Stimulated activated CD8-positive, alpha-beta memory T cell treated with anti-CD3 and anti-CD28 coated beads, Interleukin-4, amount 100 ng/mL, for 1 hour (primary cell): ENCODE data around the gene OR6K2.
"Not testable (repeated sequence)": the region's sequence is repeated elsewhere in the genome, so short reads cannot be mapped to it uniquely, and the experiment has no call there.

Source experiments
- DNase-seq, 2 donors: peaks; one replicate each; pipeline ENCODE4 v3.0.0-alpha.2; 2020; ENCODE audit warnings: low read depth in 2 of 2, low spot score in 1 of 2

Gene OR6K2, protein sequence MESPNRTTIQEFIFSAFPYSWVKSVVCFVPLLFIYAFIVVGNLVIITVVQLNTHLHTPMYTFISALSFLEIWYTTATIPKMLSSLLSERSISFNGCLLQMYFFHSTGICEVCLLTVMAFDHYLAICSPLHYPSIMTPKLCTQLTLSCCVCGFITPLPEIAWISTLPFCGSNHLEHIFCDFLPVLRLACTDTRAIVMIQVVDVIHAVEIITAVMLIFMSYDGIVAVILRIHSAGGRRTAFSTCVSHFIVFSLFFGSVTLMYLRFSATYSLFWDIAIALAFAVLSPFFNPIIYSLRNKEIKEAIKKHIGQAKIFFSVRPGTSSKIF

DNA sequence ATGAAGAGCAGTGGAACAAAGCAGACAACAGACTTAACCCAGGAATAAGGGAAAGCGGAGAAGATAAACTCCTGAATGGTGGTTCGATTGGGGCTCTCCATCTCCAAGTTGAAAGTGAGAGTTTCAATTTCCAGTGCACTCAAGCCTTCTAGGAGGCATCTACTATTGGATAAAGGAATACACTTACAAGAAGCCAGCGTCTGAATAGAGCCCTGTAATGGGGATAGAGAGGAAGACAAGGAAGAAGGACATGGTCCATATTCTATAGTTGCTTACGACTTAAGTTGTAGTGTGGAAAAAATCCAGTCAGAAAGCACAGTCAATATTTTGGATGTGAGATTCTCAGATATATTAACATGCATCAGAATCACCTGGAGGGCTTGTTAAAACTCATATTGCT lies at the start of gene OR6K2:
Gene OR6K2, minus strand, starts transcription at position 101 of the 400 bp plus-strand sequence. Its CDS starts 0 bp downstream, at position 101.
- no peak for DNase-seq

DNA sequence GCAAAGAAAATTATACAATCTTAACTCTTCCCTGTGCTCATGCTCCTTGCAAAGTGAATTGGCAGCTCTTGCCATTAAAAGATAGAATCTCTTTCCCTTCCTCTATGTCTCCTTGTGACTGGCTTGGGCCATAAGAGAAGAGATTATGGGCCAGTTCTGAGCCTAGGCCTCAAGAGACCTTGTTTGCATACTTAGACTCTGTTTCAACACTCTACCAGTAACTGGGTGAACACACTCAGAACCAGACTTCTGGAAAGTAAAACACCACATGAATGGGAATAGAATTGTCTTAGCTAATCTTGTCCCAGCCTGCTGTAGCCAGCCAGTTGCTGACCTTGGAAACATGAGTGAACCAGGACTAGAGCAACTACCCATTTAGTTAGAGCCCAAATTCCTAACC lies 35.4 kb upstream of the OR6K2 start:
- no peak for DNase-seq

DNA sequence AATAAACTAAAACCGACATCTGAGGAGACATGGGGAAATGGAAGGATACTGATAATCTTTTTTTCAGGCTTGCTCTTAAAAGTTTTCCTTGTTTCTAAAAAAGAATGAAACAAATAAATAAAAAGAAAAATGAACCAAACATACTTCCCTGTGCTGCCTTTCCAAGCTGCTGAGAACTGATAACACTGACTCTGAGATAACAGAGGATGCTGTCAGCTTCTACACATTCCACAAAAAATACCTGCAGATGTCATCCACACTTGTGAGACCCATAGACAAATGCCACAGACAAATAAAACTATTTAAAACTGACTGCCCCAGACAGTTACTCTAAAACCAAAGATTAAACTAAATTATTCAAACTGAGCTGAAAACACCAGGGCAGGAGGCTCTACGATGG lies 32.1 kb upstream of the OR6K2 start:
- no peak for DNase-seq

DNA sequence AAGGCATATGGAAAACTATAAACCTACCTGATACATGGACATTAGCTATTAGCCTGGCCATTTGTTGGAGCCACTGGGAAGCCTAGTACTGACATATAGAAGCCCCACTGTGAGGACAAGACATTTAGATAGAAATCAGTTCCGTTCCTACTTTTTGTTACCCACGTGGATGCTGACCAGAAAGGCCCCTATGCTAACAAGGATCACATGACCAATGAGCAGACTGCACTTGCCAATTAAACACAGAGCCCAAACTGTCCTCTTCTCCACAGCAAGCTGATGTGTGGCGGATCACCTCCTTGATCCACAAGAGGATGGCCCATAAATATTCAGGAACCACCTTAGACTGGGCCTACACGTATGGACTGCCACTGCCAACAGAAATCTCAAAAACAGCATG lies 31.3 kb upstream of the OR6K2 start:
- no peak for DNase-seq

DNA sequence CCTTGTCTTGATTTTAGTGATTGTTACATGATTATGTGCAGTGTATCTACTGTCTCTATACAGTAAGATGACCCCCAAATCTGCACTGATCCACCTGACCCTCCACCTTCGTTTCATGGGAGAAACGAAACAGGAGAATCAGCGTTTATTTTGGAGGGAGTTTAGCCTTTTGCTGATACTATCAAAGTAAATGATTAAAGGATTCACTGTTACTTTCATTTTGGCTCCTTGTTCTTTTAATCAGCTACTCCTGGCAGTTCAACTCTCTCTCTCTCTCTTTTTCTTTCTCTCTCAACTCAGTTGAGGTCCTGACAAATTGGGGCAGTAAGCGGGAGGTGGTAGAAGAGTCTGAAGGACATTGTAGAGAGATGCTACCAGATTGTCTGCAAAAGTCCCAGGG lies 30.0 kb upstream of the OR6K2 start:
- no peak for DNase-seq

DNA sequence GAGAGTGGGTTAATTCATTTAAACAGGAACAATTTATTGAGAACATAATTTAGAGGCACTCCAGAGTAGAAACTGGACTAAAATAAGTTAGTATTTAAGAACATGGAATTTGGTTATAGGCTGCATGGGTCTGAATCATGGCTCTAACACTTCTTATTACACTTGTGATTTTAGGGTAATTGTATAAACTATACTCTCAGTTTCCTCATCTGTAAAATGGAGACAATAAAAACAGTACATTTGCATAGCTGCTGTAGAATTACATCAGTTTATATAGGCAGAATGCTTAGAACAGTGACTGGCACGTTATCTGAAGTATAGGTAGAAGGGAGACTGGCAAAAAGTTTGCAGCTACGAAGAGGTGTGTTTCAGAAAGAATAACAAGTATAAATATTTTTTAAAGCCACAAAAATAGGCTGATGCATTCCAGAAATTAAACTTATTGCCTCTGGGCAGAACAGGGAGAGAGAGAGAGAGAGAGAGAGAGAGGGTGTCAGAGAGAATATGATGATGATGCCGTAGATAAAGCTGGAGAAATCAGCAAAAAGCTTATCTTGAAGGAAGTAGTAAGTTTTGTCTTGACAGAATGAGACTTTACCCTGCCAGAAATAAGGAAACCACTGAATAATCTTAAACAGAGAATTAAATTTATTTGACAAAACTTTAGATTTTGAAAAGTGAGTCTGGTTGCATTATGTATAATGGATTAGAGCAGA lies 28.2 kb upstream of the OR6K2 start:
- DNase-seq = no peak

DNA sequence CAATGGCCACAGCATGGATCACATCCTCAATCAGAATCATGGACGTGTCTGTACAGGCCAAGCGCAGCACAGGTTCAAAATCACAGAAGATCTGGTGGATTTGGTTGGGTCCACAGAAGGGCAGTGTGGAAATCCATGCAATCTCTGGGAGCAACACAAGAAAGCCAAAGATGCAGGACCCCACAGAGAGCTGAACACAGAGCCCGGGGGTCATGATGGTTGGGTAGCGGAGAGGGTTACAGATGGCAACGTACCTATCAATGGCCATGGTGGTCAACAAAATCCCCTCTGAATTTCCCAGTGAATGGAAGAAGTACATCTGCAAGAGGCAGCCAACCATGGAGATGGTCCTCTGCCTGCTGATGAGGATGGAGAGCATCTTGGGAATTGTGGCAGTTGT lies 24.0 kb upstream of the OR6K2 start:
- no peak for DNase-seq

DNA sequence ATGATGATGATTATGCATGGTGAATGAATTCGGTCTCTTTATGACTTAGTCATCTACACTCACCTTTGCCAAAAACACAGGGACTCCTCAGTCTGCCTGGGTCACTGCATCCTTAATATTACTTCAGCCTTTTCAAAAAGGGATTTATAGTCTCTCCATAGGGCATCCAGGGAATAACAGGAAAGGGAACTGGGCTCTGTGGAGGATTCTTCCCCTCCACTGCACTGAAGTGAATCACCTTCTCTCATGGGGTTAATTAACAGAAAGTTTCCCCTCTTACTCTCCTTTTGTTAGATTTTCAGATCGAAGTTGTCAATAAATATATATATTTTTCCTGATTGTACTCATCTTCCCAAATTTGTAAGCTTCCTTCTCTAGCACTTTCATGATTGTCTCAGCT lies 20.2 kb upstream of the OR6K2 start, which contains the start of gene OR6K3:
Gene OR6K3, minus strand, starts transcription at position 101 of the 400 bp plus-strand sequence. CDS start 2,605 bp downstream, outside the sequence.
- DNase-seq = no peak

DNA sequence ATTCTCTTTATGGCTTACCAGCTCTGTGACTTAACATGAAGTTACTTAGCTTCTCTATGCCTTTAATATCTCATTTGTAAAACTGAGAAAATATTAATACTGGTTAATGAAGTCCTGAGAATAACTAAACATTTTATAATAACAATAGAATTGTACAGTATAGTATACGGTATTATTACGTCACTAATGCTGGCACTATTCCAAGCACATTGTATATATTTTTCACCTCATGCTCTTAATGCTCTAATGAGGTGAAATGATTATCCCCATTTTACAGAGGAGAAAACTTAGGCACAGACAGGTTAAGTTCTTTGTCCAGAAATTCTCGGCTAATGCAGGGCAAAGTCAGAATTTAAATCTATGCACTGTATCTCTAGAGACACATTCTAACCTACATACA lies 19.2 kb upstream of the OR6K2 start:
- DNase-seq = no peak

DNA sequence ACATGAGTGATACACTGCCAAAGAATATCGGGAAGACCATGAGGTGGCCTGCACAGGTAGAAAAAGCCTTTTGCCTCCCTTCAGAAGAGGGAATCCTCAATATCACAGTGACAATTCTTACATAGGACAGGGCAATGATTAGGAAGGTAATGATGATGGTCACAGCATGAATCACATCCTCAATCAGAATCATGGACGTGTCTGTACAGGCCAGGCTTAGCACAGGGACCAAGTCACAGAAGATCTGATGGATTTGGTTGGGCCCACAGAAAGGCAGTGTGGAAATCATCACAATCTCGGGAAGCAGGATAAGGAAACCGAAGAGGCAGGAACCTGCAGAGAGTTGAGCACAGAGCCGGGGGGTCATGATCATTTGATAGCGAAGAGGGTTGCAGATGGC lies 16.9 kb upstream of the OR6K2 start:
- no peak for DNase-seq

DNA sequence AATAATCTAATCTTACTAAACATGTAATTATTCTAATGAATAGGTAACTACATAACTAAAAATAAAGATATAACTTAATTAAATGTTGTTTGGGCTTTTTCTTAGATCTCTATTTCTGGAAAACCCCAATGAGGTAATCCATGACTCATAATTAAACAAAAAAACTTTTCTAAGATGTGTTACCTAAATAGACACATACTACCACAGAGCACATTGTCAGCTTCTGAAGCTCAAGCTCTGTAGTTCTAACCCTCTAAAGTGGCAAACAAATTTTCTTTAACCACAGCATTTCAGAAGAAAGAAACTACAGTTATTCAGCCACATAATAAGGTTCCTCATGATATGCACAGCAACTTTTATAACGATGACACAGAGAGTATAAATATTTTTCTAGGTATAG lies 15.9 kb upstream of the OR6K2 start:
- DNase-seq = no peak

DNA sequence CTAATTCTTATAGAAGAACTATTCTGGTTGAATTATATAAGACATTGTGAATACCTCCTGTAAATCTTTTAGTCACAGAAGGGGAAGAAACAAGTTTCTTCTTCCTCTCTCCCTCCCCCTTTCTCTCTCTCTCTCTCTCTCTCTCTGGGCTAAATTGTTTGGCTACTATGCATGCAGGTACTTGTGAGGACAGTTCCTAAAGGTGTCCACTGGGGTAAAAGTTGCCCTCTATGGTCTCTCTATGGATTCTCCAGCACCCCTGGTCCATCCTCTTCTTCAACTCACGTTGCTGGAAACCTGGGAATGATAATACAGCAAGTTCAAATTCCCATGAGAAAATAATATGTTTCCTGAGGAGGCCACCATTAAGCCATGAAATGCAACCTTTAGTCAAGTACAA lies 14.3 kb upstream of the OR6K2 start:
- no peak for DNase-seq

DNA sequence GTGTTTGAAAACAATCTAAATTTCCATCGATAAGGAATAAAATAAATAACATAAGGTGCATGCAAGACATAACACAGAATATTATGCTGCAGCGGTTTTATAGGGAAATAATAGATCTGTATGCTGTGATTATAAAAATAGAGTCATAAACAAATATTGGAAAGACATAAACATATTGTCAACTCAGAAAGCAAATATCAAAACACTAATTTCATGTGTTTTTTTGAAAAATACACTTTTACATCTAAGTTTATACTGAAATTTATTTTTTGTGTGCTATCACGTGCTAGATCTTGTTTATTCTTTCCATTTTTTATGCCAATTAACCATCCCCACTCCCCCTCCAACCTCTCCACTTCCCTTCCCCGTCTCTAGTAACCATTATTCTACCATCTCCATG lies 10.6 kb upstream of the OR6K2 start:
- DNase-seq = no peak

DNA sequence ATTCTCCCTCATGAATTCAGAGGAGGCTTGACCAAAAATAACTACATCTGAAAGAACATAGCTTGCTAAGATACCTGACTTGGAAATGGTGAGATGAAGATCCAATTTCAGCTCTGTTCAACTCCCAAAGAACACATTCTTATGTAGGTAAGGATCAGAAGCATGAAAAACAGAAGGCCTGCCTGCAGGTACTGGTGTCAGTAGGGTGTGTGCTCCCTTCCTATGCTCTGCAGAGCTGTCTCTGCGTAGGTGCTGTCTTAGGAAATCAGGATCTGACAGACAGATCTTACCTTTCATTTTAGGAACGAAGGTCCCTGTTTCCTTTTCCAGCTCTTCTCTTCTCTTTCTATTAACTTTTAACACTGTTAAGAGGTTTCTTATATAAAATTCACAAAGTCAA lies 5.6 kb upstream of the OR6K2 start:
- DNase-seq = no peak

DNA sequence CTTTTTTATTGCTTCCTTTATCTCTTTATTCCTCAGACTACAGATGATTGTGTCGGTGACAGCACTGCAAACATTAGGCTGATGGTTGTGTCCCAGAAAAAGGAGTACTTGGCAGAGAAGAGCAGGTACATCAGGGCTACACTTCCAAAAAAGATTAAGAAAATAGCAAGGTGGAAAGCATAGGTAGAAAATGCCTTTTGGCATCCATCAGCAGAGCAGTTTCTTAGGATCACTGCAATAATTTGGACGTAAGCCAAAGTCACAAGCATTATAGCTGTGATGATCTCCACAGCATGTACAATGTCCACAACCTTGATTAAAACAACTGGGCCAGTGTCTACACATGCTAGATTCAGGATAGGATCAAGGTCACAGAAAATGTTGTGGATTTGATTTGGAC lies 5.9 kb downstream of the OR6K2 start:
- DNase-seq = no peak

DNA sequence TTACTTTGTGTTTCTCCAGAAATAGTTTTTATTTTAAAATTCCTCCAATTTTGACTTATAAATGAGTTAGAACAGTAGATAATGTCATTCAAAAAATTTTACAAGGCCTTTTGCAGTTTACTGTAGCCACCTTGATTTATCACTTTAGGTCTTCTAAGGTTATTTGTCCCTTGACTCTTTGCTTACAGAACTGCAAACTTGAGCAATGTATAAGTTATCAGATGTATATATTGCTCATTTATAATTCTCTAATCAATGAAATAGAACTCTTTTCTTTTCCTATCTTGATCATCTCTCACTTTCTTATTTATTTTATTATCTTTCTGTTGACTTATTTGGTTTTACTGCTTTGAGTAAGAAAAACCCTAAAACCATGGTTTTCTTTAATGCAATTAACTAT lies 8.1 kb downstream of the OR6K2 start:
- no peak for DNase-seq

DNA sequence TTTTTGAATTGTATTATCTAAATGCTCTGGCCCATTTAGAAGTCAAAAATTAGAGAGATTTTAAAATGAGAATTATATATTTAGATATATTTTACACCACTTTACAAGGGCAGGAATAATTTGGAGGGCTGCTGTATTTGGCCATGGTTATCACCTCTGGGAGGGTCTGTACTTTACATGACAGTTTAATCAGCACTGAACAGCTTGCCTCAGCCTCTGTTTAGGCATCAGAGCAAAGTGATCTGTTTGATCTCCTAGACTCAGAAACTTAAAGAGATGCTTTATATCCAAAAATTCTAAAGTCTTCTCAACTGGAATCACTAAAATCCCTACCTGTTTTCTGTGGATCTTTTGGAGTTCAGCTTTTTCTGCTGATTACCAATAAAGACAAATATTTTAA lies 8.5 kb downstream of the OR6K2 start:
- no peak for DNase-seq

DNA sequence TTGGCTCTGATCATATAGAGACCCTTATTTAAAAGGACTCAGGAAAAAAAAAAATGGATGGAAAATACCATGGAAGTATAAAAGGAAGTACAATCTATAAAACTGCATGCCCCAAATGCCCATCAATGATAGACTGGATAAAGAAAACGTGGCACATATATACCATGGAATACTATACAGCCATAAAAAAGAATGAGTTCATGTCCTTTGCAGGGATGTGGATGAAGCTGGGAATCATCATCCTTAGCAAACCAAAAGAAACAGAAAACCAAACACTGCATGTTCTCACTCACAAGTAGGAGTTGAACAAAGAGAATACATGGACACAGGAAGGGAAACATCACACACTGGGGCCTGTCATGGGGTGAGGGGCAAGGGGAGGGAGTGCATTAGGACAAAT lies 9.3 kb downstream of the OR6K2 start:
- DNase-seq = not testable (repeated sequence)

DNA sequence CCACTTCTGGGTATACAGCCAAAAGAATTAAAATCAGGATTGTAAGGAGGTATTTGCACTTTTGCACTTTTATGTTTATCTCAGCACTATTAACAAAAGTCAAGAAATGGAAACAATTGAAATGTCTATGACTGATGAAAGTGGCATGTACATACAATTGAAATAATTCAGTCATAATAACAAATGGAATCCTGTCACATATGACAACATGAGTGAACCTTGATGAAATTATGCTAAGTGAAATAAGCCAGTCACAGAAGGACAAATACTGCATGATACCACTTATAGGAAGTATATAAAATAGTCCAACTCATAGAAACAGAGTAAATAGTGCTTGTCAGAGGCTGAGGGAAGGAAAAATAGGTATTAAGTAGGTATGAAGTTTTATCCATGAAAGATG lies 10.6 kb downstream of the OR6K2 start:
- no peak for DNase-seq

DNA sequence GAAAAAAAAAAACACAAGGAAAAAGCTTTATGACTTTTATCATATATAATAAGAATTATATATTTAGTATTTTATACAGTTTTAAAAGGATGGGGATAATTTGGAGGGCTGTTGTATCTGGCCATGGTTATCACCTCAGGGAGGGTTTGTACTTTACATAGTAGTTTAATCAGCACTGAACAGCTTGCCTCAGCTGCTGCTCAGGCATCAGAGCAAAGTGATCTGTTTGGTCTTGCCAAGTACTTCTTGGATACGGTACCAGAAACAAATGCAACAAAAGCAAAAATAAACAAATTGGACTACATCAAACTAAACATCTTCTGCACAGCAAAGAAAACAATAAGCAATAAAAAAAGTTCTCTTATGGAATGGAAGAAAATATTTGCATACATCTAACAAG lies 11.3 kb downstream of the OR6K2 start:
- no peak for DNase-seq

DNA sequence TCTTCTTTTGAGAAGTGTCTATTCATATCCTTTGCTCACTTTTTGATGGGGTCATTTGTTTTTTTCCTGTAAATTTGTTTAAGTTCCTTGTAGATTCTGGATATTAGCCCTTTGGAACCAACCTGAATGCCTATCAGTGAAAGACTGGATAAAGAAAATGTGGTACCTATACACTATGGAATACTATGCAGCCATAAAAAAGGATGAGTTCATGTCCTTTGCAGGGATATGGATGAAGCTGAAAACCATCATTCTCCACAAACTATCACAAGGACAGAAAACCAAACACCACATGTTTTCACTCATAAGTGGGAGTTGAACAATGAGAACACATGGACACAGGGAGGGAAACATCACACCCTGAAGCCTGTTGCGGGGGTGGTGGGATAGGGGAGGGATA lies 12.1 kb downstream of the OR6K2 start:
- not testable (repeated sequence) for DNase-seq

DNA sequence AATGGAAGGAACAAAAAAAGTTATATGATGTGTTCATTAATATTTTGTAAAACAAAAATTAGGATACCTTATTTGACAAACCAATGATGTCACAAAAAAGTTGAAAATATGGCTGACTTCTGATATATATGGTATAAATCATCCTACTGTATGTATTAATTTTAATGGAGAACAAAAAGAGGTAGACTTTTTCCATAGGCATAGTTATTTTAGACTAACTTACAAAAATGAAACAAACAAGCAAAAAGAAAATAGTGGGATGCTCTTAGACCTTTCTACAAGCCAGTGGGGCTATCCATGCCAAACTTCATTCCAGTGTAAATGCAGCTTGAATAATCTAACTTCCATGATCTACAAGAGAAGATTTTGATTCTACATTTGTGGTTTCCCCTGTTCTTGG lies 13.4 kb downstream of the OR6K2 start:
- no peak for DNase-seq
